Astrocyte (in vitro differentiated cells and primary cell): ENCODE results near the gene UBAP1.

Experiments
- CTCF ChIP-seq: IDR thresholded peaks from 2 replicates; pipeline ENCODE4 v1.5.1; 2011; ENCODE audit warnings: low read depth, mild to moderate bottlenecking, inconsistent platforms, low read length, moderate library complexity; ENCODE audit not compliant: insufficient read depth
- EZH2 ChIP-seq: IDR thresholded peaks from 2 replicates; pipeline ENCODE4 v1.6.1; 2012; ENCODE audit warnings: mild to moderate bottlenecking, low read length, inconsistent platforms; ENCODE audit not compliant: insufficient read depth

- TF ChIP-seq CTCF (no peak), EZH2 (no peak)
Observed at GRCh38 chr9:34224349-34224748, 45.5 kb downstream of the UBAP1 start.
